Duodenal mucosa (tissue), 2 donors: ENCODE measurements around the gene PRSS21.

Source experiments
- H3K27ac ChIP-seq: one replicate; pipeline ENCODE4 v1.7.0; 2013; ENCODE audit warnings: low read depth, low read length
- H3K27me3 ChIP-seq, 2 donors: one replicate each; pipeline ENCODE4 v1.7.0; 2013; ENCODE audit warnings: low read length in 2 of 2, control low read depth in 1 of 2; ENCODE audit not compliant: insufficient read depth in 2 of 2, control insufficient read depth in 1 of 2
- H3K36me3 ChIP-seq, 2 donors: one replicate each; pipeline ENCODE4 v1.7.0; 2013; ENCODE audit warnings: low read length in 2 of 2, control low read depth in 1 of 2; ENCODE audit not compliant: insufficient read depth in 2 of 2, control insufficient read depth in 1 of 2
- H3K4me1 ChIP-seq, 2 donors: one replicate each; pipeline ENCODE4 v1.7.0; 2013; ENCODE audit warnings: low read length in 2 of 2, control low read depth in 1 of 2; ENCODE audit not compliant: insufficient read depth in 2 of 2, control insufficient read depth in 1 of 2
- H3K4me3 ChIP-seq, 2 donors: one replicate each; pipeline ENCODE4 v1.7.0; 2013; ENCODE audit warnings: low read length in 2 of 2, low read depth in 1 of 2
- H3K9ac ChIP-seq, 2 donors: one replicate each; pipeline ENCODE4 v1.7.0; 2013; ENCODE audit warnings: low read length in 2 of 2, low read depth in 1 of 2
- H3K9me3 ChIP-seq, 2 donors: one replicate each; pipeline ENCODE4 v1.7.0; 2013; ENCODE audit warnings: low read length in 2 of 2, control low read depth in 1 of 2; ENCODE audit not compliant: control insufficient read depth in 1 of 2

PRSS21 gene

GRCh38 chr16:2825906-2826305, 8.9 kb downstream of the PRSS21 start:
- Histone ChIP-seq H3K36me3 (no peaks in the 10 kb centered on the region), H3K27me3 (no peaks in the 10 kb centered on the region), H3K4me3 (no peak overlapping the region), H3K9ac (no peak overlapping the region), H3K9me3 (no peaks in the 10 kb centered on the region), H3K27ac (no peak overlapping the region), H3K4me1 (peaks cover 12 to 13% of the 10 kb centered on the region in 2 donors)

- H3K4me1 ChIP-seq = peaks cover 12 to 13% of the 10 kb centered on the region in 2 donors
- H3K4me3 ChIP-seq = no peak overlapping the region
- H3K9ac ChIP-seq = no peak overlapping the region
- H3K36me3 ChIP-seq = no peaks in the 10 kb centered on the region
- no peaks in the 10 kb centered on the region for H3K9me3 ChIP-seq
- no peak overlapping the region for H3K27ac ChIP-seq
- no peaks in the 10 kb centered on the region for H3K27me3 ChIP-seq
These were observed 9.7 kb downstream of the PRSS21 start for GRCh38 chr16:2826591-2827373.

GRCh38 chr16:2827374-2827791, 10.3 kb downstream of the PRSS21 start:
- H3K27me3 ChIP-seq = no peaks in the 10 kb centered on the region
- H3K4me1 ChIP-seq = peaks cover 12 to 13% of the 10 kb centered on the region in 2 donors
- no peak overlapping the region for H3K4me3 ChIP-seq
- H3K27ac ChIP-seq = no peak overlapping the region
- H3K9ac ChIP-seq = no peak overlapping the region
- H3K9me3 ChIP-seq = no peaks in the 10 kb centered on the region
- no peaks in the 10 kb centered on the region for H3K36me3 ChIP-seq

- Histone ChIP-seq H3K9ac (no peak overlapping the region), H3K27ac (no peak overlapping the region), H3K4me3 (no peak overlapping the region), H3K36me3 (no peaks in the 10 kb centered on the region), H3K9me3 (no peaks in the 10 kb centered on the region), H3K27me3 (no peaks in the 10 kb centered on the region), H3K4me1 (peaks cover 12 to 13% of the 10 kb centered on the region in 2 donors)
These were observed 10.9 kb downstream of the PRSS21 start for GRCh38 chr16:2827831-2828520.

- H3K9ac ChIP-seq = no peak overlapping the region
- H3K36me3 ChIP-seq = no peaks in the 10 kb centered on the region
- peaks cover 12 to 13% of the 10 kb centered on the region in 2 donors for H3K4me1 ChIP-seq
- H3K27ac ChIP-seq = no peak overlapping the region
- no peaks in the 10 kb centered on the region for H3K27me3 ChIP-seq
- H3K4me3 ChIP-seq = no peak overlapping the region
- no peaks in the 10 kb centered on the region for H3K9me3 ChIP-seq
These were observed 11.4 kb downstream of the PRSS21 start for GRCh38 chr16:2828521-2828840.

- H3K9ac ChIP-seq = no peak overlapping the region
- H3K4me1 ChIP-seq = peaks cover 12 to 13% of the 10 kb centered on the region in 2 donors
- H3K27ac ChIP-seq = no peak overlapping the region
- H3K4me3 ChIP-seq = no peak overlapping the region
- H3K36me3 ChIP-seq = no peaks in the 10 kb centered on the region
- H3K27me3 ChIP-seq = no peaks in the 10 kb centered on the region
- no peaks in the 10 kb centered on the region for H3K9me3 ChIP-seq
These were observed 11.9 kb downstream of the PRSS21 start for GRCh38 chr16:2828876-2829430.

- no peak within 1 kb of the TSS for H3K4me3 ChIP-seq
- no peaks in the 10 kb centered on the region for H3K27me3 ChIP-seq
- H3K27ac ChIP-seq = no peak within 1 kb of the TSS
- no peaks in the 10 kb centered on the region for H3K9me3 ChIP-seq
- H3K9ac ChIP-seq = no peak within 1 kb of the TSS
- no peaks in the 10 kb centered on the region for H3K36me3 ChIP-seq
- peaks cover 12 to 13% of the 10 kb centered on the region in 2 donors for H3K4me1 ChIP-seq
These were observed 12.7 kb downstream of the PRSS21 start, which contains the start of gene ZG16B for GRCh38 chr16:2829501-2830354. Gene ZG16B (plus strand): TSS chr16:2830303. CDS start chr16:2830442, 139 bp downstream.

GRCh38 chr16:2830355-2830695, 13.3 kb downstream of the PRSS21 start:
- Histone ChIP-seq H3K4me3 (no peak overlapping the region), H3K9ac (no peak overlapping the region), H3K9me3 (no peaks in the 10 kb centered on the region), H3K36me3 (no peaks in the 10 kb centered on the region), H3K27ac (no peak overlapping the region), H3K4me1 (peaks cover 12 to 14% of the 10 kb centered on the region in 2 donors), H3K27me3 (no peaks in the 10 kb centered on the region)

- Histone ChIP-seq H3K27ac (no peak overlapping the region), H3K9me3 (no peaks in the 10 kb centered on the region), H3K27me3 (no peaks in the 10 kb centered on the region), H3K4me3 (no peak overlapping the region), H3K4me1 (peaks cover 21 to 22% of the 10 kb centered on the region in 2 donors), H3K9ac (no peak overlapping the region), H3K36me3 (no peaks in the 10 kb centered on the region)
These were observed 14.2 kb downstream of the PRSS21 start for GRCh38 chr16:2831203-2831602.
